Raji (cell line): ENCODE measurements around the gene LTK.

ENCODE experiments used
- POLR2A ChIP-seq: IDR thresholded peaks from 2 replicates; pipeline ENCODE4 v1.6.1; 2011; ENCODE audit warnings: low read depth, low read length, control low read depth; ENCODE audit not compliant: insufficient read depth

LTK gene

DNA sequence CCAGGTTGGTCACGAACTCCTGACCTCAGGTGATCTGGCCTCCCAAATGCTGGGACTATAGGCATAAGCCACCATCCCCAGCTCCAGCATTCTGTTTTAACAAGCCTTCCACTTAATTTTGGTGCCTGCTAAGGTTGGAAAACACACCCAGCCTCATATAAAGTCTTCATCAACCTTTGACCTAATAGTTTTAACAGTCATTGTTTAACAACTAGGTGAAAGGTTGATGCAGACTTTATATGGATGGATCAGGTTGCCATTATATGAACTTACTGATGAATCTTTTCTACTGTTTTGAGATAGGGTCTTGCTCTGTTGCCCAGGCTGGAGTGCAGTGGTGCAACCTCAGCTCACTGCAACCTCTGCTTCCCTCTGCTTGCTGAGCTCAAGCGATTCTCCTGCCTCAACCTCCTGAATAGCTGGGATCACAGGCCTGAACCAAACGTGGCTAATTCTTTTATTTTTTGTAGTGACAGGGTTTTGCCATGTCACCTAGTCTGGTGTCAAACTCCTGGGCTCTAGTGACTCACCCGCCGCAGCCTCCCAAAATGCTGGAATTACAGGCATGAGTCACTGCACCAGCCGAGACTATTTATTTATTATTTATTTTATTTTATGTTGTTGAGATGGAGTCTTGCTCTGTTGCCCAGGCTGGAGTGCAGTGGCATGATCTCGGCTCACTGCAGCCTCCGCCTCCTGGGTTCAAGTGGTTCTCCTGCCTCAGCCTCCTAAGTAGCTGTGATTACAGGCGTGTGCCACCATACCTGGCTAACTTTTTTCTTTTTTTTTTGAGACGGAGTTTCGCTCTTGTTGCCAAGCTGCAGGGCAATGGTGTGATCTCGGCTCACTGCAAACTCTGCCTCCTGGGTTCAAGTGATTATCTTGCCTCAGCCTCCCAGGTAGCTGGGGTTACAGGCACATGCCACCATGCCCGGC is 33.5 kb upstream of the LTK start:
- TF ChIP-seq POLR2A, result no peak

DNA sequence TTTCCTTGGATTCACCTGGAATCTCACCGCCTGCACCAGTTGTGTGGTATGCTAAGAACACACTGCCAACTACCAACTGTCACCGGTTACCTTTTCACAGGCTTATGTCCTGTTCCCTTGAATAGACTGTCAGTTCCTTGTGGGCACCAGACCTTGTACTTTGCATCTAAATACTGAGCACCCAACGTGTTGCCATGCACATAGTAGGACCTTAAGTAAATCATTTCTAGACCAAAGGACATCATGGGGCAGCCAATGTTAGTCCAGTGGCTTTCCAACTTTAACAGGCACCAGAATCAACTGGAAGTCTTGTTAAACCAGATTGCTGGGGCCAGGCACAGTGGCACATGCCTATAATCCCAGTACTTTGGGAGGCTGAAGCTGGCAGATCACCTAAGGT is 31.6 kb upstream of the LTK start:
- TF ChIP-seq POLR2A, result no peak

DNA sequence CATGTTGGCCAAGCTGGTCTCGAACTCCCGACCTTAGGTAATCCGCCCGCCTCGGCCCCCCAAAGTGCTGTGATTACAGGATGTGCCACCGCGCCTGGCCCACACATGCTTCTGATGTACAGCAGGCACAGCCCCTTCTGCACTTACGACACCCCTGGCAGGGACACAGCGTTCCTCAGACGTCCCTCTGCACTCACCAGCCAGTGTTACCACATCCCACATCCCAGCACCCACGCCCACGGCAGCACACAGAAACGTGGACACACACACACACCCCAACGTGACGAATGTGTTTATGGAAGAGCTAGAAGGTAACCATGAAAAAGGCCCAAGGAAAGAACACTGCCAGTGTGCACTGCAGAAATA is 31.0 kb upstream of the LTK start:
- TF ChIP-seq POLR2A, result no peak

DNA sequence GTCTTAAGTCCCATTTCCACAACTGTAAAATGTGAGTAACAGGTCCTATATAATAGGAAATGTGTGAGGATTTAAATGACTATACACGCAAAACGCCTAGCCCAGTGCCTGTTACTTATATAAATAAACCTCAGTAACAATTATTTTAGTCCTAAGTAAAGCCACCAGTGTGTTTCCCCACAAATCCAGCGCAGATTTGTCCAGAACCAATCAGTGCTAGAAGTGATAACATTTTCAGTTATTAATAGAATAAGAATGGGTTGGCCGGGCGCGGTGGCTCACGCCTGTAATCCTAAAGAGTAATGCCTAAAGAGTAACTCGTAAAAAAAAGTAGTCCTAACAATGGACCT is 29.9 kb upstream of the LTK start:
- no peak for TF ChIP-seq POLR2A

DNA sequence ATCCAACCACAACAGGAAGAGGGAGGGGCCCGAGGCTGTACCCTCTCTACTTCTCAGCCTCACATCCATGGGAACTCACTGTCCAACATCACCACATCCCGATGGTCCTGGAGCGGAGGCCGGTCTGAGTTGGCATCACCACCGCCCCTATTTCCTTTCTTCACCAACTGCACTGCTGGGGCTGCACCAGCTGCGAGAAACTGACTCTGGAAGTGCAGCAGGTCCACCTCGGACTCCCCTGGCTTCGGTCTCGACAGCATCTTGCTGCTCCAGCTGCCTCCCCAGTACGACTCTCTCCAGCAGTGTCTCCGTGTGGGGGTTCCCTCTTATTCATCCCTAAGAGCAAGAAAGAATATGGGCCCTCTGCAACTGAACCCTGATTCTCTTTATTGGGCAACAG is 23.2 kb upstream of the LTK start:
- no peak for TF ChIP-seq POLR2A

DNA sequence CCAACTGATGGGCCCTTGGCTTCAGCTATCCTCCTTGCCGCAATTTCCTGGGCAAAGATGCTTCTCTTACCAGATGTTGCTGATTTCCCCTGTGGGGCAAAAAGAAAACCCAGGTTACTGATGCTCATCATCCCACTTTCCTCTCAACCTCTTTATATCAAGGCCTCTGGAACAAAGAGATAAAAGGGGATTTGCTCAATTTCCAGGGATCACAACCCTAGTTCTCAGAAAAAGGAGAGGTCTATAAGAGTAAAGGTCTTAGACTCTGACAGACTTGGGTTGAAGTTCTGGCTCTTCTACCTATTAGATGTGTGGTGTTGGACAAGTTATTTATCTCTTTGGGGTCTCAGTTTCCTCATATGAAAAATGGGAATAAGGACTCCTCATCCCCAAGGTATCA is 21.9 kb upstream of the LTK start:
- no peak for TF ChIP-seq POLR2A

DNA sequence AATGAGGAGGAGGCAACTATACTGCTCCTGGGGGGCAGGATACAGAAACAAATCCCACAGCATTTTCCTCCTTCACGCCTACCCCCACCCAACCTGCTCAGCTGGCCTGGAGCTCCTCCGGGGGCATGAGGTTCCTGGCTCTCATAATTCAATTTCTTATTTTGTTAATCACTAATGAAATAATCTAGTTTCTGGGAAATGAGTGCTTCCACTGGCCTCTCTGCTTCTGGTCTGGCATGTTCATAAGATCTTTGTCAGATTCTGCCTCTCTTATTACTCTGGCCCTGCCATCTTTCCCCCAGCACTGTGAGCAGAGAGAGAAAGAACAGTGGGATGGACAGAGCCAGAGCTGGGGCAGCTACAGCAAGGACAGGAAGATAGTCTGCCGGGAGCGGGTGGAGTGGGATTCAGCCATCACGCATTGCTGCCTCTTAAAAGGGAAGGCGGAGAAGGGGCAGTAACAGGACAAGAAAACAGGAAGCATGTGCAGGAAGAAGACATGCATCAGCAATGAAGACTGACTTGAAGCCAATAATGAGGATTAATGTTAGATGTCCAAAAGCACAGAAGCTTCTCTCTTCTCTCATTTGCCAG is 16.8 kb upstream of the LTK start:
- no peak for TF ChIP-seq POLR2A

DNA sequence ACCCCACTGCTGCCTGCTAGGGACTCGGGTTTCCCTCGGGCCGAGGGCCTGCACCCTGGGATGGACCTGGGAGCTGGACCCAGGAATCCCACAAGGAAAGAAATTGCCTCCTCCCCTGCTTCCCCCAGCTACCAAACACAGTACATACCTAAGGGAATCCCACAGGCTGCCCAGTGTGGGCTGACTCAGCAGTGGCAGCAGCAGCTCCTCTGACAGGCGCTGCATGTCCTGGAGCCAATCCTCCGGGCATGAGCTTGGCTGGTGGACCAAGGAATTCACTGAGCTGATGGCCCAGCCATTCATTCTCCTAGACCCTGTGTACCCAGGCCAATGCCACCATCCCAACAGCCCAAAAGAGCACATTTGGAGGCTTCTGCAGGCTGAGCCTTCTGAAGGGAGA is 9.5 kb upstream of the LTK start:
- no peak for TF ChIP-seq POLR2A

DNA sequence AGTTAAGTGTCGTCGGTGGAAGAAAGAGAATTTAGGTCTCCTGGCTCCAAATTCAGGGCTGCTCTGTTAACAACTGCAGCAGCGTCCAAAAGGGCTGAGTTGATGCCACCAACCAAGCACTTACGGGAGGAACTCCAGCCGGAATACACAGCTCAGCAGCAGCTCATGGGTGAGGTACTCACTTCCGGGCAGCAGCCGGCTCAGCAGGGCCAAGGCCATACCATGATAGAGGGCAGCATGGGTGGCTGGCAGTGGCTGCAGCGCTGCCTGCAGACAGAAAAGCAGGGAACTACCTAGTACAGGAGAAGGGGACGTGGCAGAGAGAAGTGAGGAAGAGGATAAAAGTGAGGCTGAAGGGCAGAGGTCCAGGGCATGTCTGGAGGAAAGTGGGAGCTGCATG is 8.0 kb upstream of the LTK start:
- TF ChIP-seq POLR2A, result no peak

DNA sequence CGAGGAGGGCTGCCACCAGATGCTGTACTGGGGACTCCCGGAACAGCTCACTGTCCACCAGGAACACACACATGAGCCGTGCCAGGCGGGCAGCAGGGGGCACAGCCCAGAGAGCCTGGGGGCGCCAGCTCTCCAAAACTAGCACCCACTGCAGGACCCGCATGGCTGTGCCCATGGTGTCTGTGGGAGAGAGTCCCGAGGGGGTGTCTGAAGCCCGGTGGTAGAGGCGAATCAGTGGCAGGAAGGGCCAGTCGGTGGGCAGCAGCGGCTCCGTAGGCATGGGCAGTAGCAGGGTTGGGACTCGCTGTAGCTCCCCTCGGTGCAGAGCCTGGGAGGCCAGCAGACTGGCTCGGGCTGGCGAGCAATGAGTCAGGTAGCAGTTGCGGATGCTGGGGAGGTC is 7.0 kb upstream of the LTK start:
- no peak for TF ChIP-seq POLR2A

DNA sequence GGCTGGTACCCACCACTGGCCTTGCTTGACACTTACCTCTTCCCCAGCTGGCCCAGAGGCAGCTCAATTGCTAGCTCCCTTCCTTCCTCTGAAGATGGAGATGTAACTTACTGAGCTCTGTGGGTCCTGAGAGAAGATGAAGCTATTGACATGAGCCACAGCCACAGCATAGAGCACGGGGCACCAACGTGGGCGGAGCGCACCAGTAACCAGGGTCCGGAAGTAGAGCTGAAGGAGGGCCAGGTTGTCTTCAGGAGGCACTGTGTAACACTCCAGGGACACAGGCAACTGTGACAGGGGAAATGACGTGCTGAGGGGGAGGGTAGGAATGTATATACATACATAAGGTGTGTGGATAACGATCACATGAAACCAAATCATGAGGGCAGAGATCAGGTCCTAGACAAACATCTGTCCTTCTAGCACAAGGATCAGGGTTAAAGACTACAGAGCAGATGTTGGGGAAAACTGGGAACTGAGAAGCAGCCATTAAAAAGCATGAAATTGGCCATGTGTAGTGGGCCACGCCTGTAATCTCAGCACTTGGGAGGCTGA is 4.3 kb upstream of the LTK start:
- TF ChIP-seq POLR2A, result no peak

DNA sequence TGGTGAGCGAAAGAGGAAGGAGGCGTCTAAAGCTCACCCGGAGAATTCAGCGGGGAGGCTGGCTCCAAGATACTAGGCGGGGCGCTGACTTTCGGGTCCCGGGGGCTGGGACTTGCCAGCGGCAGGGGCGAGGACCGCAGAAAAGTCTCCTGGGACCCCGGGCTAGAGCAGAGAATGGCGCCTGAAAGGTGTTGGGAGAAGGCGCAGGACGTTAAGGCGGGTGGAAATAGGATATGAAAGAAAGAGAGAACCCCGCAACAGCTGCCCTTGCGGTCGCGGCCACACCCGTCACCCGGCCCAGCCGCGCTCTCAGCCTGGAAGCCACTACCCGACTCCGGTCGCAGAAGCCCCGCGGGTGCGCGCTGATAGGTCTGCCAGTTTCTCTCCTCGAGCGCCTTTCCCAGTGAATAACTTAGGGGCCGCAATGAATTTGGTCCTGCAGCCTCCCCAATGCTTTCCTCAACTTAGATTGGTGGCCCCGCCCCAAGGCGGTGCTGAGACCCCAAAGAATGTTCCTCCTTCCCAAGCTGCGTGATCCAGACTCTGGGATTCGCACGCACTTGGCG is 604 bp downstream of the LTK start:
- no peak for TF ChIP-seq POLR2A

DNA sequence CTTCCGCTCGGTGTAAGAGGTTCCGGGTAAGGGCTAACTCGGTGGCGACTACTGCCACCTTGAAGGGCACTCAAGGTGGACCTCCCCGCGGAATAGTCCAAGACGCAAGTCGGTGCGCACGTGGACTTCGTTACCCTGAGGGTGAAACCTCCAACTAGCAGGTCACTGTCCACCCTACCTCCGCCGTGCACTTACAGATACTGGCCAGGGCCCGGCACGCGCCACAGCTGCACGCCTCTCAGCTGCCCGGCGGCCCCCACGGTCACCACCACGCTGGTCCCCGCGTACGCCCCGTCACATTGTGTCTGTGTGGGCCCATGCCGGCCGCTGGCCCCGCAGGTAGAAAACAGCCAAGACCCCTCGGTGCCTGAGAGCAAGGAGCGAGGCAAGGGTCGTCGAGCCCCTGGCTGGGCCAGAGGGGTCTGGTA is 1.1 kb downstream of the LTK start:
- TF ChIP-seq POLR2A, result no peak

DNA sequence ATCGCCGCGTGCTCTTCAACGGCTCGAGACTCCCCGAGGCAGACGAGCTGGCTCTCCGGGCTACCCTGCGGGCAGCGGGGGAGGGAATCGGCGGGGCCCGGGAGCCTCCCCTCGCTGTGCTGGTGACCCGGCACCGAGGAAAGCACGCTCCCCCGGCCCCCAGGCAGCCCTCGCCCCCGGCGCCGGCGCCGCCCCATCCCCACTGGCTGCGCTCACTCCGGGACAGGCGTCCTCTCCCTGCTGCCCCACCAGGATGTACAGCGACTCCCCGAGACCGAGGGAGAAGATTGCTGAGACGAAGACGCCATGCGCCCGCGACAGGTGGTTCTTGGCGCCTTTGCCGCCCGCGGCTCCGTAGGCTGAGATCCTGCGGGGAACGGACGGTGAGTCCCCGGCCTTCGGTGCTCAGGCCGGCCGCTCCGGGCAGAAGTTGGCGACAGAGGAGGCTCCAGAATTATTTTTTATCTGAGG is 1.7 kb downstream of the LTK start:
- TF ChIP-seq POLR2A, result no peak

DNA sequence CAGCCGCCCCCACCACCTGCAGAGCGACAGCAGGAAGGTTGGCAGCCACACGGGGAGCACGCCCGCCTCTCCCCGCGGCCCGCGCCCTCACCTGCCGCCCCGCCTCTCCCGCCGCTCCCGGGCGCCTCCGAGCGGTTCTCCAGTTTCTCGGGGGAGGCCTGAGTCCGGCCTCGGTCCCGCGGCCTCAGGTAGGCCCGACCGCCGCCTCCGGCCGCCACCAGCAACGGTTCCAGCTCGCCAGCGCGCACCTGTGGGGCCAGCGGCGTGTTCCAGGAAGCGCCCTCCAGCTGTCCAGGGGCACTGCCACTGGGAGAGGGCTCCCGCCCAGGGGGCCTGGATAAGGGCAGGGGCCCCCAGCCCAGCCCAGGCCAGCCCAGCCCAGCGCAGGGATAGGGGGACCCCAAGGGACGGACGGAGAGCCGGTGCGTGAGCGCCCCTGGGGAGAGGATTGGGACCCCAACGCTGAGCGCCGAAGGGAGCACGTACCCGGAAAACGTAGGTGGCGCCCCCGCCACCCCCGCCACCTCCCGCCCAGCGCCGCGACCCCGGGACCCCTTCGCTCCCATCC is 2.2 kb downstream of the LTK start:
- no peak for TF ChIP-seq POLR2A

DNA sequence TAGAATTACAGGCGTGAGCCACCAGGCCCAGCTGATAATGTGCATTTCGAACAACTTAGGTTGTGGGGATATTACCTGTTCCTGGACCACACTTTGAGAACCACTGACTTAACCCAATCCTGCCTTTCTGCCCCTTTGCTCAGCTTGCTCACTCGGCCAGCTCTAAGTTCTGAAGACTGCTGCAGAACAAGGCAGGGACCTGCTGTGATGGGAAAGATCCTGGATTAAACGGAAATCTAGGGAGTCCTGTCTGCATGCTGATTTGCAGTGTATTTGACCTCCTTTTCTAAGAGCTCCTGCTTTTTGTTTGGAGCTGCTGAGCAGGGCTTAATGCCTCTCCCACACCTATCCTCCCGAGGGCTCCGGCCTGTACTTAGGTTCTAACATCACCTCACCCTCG is 2.9 kb downstream of the LTK start:
- TF ChIP-seq POLR2A, result no peak
